PC-3 (cell line): Measurements from ENCODE around the gene GSN. TPM values are rescaled to one million over a fixed set of nuclear protein-coding genes. Genes with fewer than 3 reads are reported as not detected.

Experiments
- ATAC-seq: fragments of 200-7000 bp; cut with Tn5 transposase; 2 replicates; pipeline ENCODE4 v1.9.1; 2020; ENCODE audit warnings: mild to moderate bottlenecking, moderate library complexity
- BruUV-seq: library from RNA; stranded (reverse); fragments of 400-500 nt; replicated peaks from 2 replicates; lab custom pipeline; 2021; lab: Mats Ljungman, UMichigan
- CTCF ChIA-PET: fragments of 300-600 bp; sonication (Branson Sonifier 250); formaldehyde crosslinking; loops from one replicate; lab custom pipeline; 2022; ENCODE audit warnings: antibody characterized with exemption; lab: Charles Lee
- POLR2A ChIA-PET: fragments of 300-600 bp; sonication (Branson Sonifier 250); formaldehyde crosslinking; loops from one replicate; lab custom pipeline; 2022; ENCODE audit warnings: antibody characterized with exemption; ENCODE audit not compliant: unreplicated experiment; lab: Charles Lee
- DNase-seq: peaks from one replicate; pipeline ENCODE4 v3.0.0-alpha.2; 2015
- H2AFZ ChIP-seq: fragments of 300-600 bp; sonication (generic); 2 replicates; pipeline ENCODE4 v1.6.0; 2016; ENCODE audit warnings: antibody characterized with exemption, low read length
- H3F3A ChIP-seq: fragments of 300-600 bp; sonication (generic); one replicate; pipeline ENCODE4 v1.6.0; 2017; ENCODE audit warnings: antibody characterized with exemption, low read length, control low read depth, mild to moderate bottlenecking; ENCODE audit not compliant: unreplicated experiment
- H3K27ac ChIP-seq: fragments of 300-600 bp; sonication (generic); 2 replicates; pipeline ENCODE4 v1.5.1; 2016; ENCODE audit warnings: mild to moderate bottlenecking, low read length
- H3K27me3 ChIP-seq: fragments of 300-600 bp; sonication (generic); 2 replicates; pipeline ENCODE4 v1.6.1; 2016; ENCODE audit warnings: low read length, mixed read lengths
- H3K36me3 ChIP-seq: fragments of 300-600 bp; sonication (generic); 2 replicates; pipeline ENCODE4 v1.6.1; 2016; ENCODE audit warnings: low read depth, mixed run types, low read length, mixed read lengths
- H3K4me1 ChIP-seq: fragments of 300-600 bp; sonication (generic); 2 replicates; pipeline ENCODE4 v1.5.1; 2016; ENCODE audit warnings: low read length; ENCODE audit not compliant: insufficient read depth
- H3K4me2 ChIP-seq: fragments of 300-600 bp; sonication (generic); 2 replicates; pipeline ENCODE4 v1.6.0; 2016; ENCODE audit warnings: low read length
- H3K4me3 ChIP-seq: fragments of 300-600 bp; sonication (generic); 2 replicates; pipeline ENCODE4 v1.5.1; 2016; ENCODE audit warnings: mild to moderate bottlenecking, low read length, mixed read lengths
- H3K79me2 ChIP-seq: fragments of 300-600 bp; sonication (generic); 2 replicates; pipeline ENCODE4 v1.6.1; 2017; ENCODE audit warnings: low read length, mixed read lengths
- H3K9ac ChIP-seq: fragments of 300-600 bp; sonication (generic); 2 replicates; pipeline ENCODE4 v1.6.0; 2016; ENCODE audit warnings: mild to moderate bottlenecking, low read length
- H3K9me2 ChIP-seq: fragments of 300-600 bp; sonication (generic); replicated peaks from 2 replicates; pipeline ENCODE4 v1.6.1; 2016; ENCODE audit warnings: mixed run types, low read length, mixed read lengths
- H3K9me3 ChIP-seq: fragments of 300-600 bp; sonication (generic); 2 replicates; pipeline ENCODE4 v1.6.1; 2016; ENCODE audit warnings: low read length, mixed read lengths
- H4K20me1 ChIP-seq: fragments of 300-600 bp; sonication (generic); 2 replicates; pipeline ENCODE4 v1.6.1; 2016; ENCODE audit warnings: low read length, mixed read lengths
- EZH2 ChIP-seq: fragments of 300-600 bp; sonication (generic); IDR thresholded peaks from one replicate; pipeline ENCODE4 v1.6.1; 2017; ENCODE audit warnings: antibody characterized with exemption, mild to moderate bottlenecking, low read length; ENCODE audit not compliant: unreplicated experiment
- EZH2phosphoT487 ChIP-seq: fragments of 300-600 bp; sonication (generic); IDR thresholded peaks from 2 replicates; pipeline ENCODE4 v1.6.1; 2018; ENCODE audit warnings: mild to moderate bottlenecking, antibody characterized with exemption, low read length, borderline replicate concordance
- intact Hi-C: fragments of 100-400 bp; cut with micrococcal nuclease; formaldehyde crosslinking; loops from 2 replicates; pipeline ENCODE4 v1.9.0; 2023
- total RNA-seq: library from RNA; depleted of rRNA; stranded (reverse); fragments of >200 nt; gene quantifications from 2 replicates; pipeline ENCODE4 v1.2.3, GENCODE V29; 2014
- TF ChIP-seq, protein P1 (sequence below): fragments of 300-600 bp; sonication (generic); conservative IDR thresholded peaks from 2 replicates; pipeline ENCODE4 v1.5.1; 2017; ENCODE audit warnings: antibody characterized with exemption, low read depth, mild to moderate bottlenecking, low read length

Gene GSN
- total RNA-seq, 1 experiment from 2014 or later = 36.5 TPM

GRCh38 chr9:121235512-121235911 is 32.5 kb upstream of the GSN start:
- Histone ChIP-seq H2AFZ (no peak overlapping the region), H3K4me1 (peaks cover 22% of the 10 kb centered on the region), H3F3A (no peaks in the 10 kb centered on the region), H4K20me1 (no peaks in the 10 kb centered on the region), H3K9me2 (no peaks in the 10 kb centered on the region), H3K9ac (no peak overlapping the region), H3K36me3 (no peaks in the 10 kb centered on the region), H3K79me2 (no peaks in the 10 kb centered on the region), H3K9me3 (no peaks in the 10 kb centered on the region), H3K27me3 (no peaks in the 10 kb centered on the region), H3K4me2 (no peak overlapping the region), H3K27ac (peak overlapping the region; percentile 88), H3K4me3 (no peak overlapping the region)
- intact Hi-C loops = no loop called here
- ATAC-seq (no peak), DNase-seq (no peak)
- POLR2A ChIA-PET = no interaction called here
- BruUV-seq = no TSS peak
- no peak for TF ChIP-seq EZH2phosphoT487
- TF ChIP-seq, protein P1, sequence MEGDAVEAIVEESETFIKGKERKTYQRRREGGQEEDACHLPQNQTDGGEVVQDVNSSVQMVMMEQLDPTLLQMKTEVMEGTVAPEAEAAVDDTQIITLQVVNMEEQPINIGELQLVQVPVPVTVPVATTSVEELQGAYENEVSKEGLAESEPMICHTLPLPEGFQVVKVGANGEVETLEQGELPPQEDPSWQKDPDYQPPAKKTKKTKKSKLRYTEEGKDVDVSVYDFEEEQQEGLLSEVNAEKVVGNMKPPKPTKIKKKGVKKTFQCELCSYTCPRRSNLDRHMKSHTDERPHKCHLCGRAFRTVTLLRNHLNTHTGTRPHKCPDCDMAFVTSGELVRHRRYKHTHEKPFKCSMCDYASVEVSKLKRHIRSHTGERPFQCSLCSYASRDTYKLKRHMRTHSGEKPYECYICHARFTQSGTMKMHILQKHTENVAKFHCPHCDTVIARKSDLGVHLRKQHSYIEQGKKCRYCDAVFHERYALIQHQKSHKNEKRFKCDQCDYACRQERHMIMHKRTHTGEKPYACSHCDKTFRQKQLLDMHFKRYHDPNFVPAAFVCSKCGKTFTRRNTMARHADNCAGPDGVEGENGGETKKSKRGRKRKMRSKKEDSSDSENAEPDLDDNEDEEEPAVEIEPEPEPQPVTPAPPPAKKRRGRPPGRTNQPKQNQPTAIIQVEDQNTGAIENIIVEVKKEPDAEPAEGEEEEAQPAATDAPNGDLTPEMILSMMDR = no peak
- TF ChIP-seq EZH2 = no peak
- CTCF ChIA-PET = no interaction called here

GRCh38 chr9:121237916-121238315 is 30.0 kb upstream of the GSN start:
- no peaks in the 10 kb centered on the region for H3K27me3 ChIP-seq
- no TSS peak for BruUV-seq
- no peak overlapping the region for H2AFZ ChIP-seq
- H3K4me1 ChIP-seq = peaks cover 22% of the 10 kb centered on the region
- no peaks in the 10 kb centered on the region for H3K36me3 ChIP-seq
- no peak overlapping the region for H3K4me3 ChIP-seq
- H3K79me2 ChIP-seq = no peaks in the 10 kb centered on the region
- intact Hi-C loops = no loop called here
- H3K4me2 ChIP-seq = no peak overlapping the region
- CTCF ChIA-PET = no interaction called here
- no peaks in the 10 kb centered on the region for H3K9me3 ChIP-seq
- H4K20me1 ChIP-seq = no peaks in the 10 kb centered on the region
- POLR2A ChIA-PET = no interaction called here
- no peak overlapping the region for H3K9ac ChIP-seq
- no peaks in the 10 kb centered on the region for H3K9me2 ChIP-seq
- DNase-seq (no peak), ATAC-seq (no peak)
- H3F3A ChIP-seq = no peaks in the 10 kb centered on the region
- TF ChIP-seq EZH2phosphoT487 (no peak), EZH2 (no peak)
- TF ChIP-seq, protein P1 = no peak
- H3K27ac ChIP-seq = no peak overlapping the region

GRCh38 chr9:121239071-121239470 is 28.9 kb upstream of the GSN start:
- H2AFZ ChIP-seq = no peak overlapping the region
- DNase-seq (no peak), ATAC-seq (no peak)
- no peak overlapping the region for H3K4me2 ChIP-seq
- H3K4me3 ChIP-seq = no peak overlapping the region
- no TSS peak for BruUV-seq
- H3K4me1 ChIP-seq = peaks cover 15% of the 10 kb centered on the region
- H3K79me2 ChIP-seq = no peaks in the 10 kb centered on the region
- POLR2A ChIA-PET = no interaction called here
- H3K36me3 ChIP-seq = no peaks in the 10 kb centered on the region
- H4K20me1 ChIP-seq = no peaks in the 10 kb centered on the region
- no peak overlapping the region for H3K9ac ChIP-seq
- H3K27me3 ChIP-seq = no peaks in the 10 kb centered on the region
- intact Hi-C loops = no loop called here
- CTCF ChIA-PET = no interaction called here
- H3F3A ChIP-seq = no peaks in the 10 kb centered on the region
- no peak overlapping the region for H3K27ac ChIP-seq
- TF ChIP-seq EZH2 (no peak), EZH2phosphoT487 (no peak)
- TF ChIP-seq, protein P1 = no peak
- H3K9me2 ChIP-seq = no peaks in the 10 kb centered on the region
- no peaks in the 10 kb centered on the region for H3K9me3 ChIP-seq
